ENCODE measurements around the gene FGR.
"Not testable (repeated sequence)": the region's sequence is repeated elsewhere in the genome, so short reads cannot be mapped to it uniquely, and the experiment has no call there.

Gene FGR

DNA sequence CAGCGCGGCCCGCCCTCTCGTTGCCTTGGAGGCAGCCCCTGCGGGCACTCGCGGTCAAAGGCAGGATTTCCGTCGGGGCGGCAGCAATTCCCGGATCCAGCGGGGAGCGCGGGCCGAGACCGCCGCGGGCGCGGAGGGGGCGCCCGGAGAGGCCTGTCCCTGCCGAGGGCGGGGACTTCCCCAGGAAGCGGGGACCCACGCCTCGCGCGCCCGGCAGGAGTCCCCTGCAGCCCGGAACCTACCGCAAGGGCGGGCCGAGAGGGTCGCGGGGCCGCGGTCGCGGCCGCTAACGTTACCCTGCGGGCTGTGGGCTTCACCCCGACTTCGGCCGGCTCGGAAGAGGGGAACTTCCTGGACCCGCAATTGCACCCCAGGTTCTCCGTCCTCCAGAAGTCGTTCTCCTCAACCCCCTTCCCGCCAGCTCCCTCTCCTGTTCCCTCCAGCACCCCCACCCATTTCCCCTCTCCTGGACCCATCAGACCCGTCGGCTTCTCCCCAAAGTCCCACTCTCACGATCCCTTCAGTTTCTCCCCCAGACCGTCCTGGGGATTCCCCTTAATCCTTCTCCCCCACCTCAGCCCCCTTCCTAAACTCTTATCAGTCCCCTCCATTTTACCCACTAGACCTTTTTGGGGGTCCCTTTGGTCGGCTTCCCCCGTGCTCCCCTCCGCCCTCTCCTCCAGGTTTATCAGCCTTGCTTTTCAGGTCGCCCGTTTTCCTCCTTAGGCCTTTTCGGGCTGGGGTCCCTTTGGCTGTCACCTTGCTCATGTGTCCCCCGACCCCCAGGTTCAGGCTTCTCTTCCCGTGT is 604 bp downstream of the FGR start:
- no peak for TF ChIP-seq ZNF274 (IDR thresholded peaks at IDR 0.05; ENCODE audit: low read depth, low read length)
- H3K4me3 ChIP-seq (ENCODE audit: low read length), result peak overlapping the region; percentile 54; the same call in 1 of the 2 replicates

DNA sequence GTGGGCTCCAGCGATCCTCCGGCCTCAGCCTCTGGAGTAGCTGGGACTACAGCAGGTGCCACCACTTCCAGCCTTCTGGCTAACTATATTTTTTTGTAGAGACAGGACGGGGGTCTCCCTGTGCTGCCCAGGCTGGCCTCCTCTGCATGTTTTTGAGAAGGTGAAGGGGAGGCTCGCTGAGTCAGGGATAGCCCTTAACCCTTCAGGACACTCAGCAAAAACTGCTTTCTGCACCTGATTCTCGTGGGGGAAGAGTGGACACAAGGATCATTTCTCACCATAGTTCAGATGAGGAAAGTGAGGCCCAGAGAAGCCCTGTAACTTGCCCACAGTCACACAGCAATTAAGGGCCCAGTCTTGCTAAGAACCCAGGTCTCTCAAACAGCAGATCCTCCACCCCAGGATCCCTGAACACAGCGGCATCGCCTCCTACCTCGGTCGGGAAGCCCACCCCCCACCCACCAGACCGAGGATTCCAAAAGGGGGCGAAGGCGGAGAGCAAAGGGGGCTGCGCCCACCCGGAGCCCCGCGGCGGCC is 1.3 kb downstream of the FGR start:
- no peak for TF ChIP-seq ZNF274 (IDR thresholded peaks at IDR 0.05; ENCODE audit: low read depth, low read length)
- H3K4me3 ChIP-seq (ENCODE audit: low read length), result peak overlapping the region; percentile 54; the same call in 1 of the 2 replicates

DNA sequence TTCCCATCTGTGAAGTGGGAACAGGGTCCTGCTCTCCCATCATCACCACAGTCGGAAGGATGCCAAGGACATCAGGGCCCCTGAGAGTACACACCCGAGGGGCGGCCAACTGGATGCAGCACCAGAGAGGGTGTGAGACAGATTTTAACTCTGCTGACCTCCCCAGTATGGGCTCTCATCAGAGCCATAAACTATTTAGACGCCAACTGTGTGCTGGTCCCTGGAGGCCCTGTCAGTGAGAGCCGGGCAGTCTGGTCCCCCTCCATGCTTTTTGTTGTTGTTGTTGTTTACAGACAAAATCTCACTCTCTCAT is 1.7 kb downstream of the FGR start:
- no peak for TF ChIP-seq ZNF274 (IDR thresholded peaks at IDR 0.05; ENCODE audit: low read depth, low read length)
- H3K4me3 ChIP-seq (ENCODE audit: low read length), result peak overlapping the region; percentile 54; the same call in 1 of the 2 replicates

DNA sequence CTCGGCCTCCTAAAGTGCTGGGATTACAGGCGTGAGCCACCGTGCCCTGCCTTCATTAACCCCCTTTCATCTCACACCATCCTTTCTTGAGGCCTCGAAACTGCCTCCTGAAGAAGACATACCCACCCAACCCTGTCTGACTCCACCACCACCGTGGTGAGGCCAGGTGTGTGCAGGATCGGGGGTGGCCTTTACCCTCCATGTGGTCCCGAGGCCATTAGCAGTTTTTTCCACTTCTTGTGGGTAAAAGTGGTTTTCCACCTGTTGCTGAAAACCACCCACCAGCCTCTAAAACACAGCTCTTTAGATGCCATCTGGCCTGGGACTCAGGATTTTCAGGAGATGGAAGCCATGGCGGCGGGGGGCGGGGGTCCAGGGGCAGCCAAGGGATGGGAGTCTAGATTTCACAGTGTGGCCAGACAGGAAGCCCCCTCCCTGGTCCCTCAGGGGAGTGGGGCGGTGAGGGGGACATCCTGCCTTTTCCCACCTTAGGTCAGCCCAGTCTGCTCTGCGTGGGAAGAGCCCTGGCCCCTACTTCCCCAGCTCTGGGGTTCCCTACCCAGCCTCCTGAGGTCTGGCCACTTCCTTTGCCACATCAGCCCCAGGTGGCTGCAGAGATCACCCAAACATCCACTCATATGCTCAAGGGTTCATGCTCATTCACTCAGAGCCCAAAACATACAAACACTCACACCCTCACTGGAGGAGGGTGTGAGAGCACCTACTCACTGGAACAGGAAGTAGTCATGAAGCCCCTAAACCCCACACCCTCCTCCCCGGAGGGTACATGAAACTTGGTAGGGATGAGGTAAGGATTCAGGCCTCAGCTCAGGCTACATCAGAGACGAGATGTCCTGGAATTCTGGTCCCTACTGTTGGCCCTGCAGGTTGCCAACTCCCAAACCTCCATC is 2.3 kb downstream of the FGR start:
- H3K4me3 ChIP-seq (ENCODE audit: low read length), result peak overlapping the region; percentile 6; the same call in 1 of the 2 replicates
- no peak for TF ChIP-seq ZNF274 (IDR thresholded peaks at IDR 0.05; ENCODE audit: low read depth, low read length)

DNA sequence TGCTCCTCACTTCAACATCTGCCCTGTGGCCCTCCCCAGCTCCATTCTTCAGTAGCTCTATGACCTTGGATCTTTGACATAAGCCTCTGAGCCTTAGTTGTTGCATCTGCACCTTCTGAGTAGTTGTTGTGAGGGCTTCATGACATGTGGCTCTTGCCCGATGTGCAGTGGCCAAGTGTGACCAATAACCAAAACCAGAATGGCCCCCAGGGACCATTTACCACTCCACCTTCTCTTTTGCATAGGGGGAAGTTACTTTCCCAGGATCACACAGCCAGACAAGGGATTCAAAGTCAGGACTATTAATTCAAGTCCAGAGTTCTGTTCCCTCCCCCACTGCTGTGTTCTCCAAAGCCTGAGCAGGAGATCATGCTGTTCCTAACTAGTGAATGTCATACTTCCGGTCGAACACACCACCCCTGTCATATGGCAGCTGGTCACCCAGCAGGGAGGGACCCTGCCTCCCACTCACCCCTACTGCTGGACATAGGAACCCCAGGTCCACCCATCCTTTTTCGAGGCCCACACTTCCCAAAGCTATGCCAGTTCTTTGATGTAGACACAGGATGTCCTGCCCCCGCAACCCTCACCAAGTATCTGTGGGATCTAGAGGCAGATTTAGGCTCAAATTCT is 4.0 kb downstream of the FGR start:
- TF ChIP-seq ZNF274 (IDR thresholded peaks at IDR 0.05; ENCODE audit: low read depth, low read length), result no peak
- peak overlapping the region; percentile 1; the same call in 1 of the 2 replicates for H3K4me3 ChIP-seq (ENCODE audit: low read length)

DNA sequence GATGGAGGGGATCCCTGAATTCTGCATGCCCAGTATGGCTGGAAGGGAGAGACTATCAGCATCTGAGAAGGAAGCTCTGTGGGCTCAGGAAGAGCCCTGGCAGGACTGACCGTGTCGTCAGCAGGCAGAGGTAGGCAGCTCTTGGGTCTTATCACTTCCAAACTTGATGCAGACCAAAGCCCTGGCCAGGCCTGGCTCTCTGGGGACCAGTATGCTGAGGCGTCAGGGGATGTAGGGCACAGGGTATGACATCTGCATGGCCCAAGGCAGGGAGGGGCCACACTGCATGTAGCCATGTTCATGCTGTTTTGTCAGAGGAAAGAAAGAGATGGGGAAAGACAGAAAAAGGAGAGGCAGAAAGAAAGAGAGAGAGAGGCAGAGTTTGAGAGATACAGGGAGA is 6.3 kb downstream of the FGR start:
- no peak overlapping the region for H3K4me3 ChIP-seq (ENCODE audit: low read length)
- TF ChIP-seq ZNF274 (IDR thresholded peaks at IDR 0.05; ENCODE audit: low read depth, low read length), result no peak

DNA sequence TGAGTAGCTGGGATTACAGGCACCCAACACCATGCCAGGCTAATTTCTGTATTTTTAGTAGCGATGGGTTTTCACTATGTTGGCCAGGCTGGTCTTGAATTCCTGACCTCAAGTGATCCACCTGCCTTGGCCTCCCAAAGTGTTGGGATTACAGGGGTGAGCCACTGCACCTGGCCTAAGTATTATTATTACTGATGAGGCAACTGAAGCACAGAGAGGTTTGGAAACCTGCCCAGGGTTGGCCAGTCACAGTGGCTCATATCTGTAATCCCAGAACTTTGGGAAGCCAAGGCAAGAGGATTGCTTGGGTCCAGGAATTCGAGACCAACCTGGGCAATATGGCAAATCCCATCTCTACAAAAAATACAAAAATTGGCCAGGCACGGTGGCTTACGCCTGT is 7.3 kb downstream of the FGR start:
- not testable (repeated sequence) for H3K4me3 ChIP-seq (ENCODE audit: low read length)

DNA sequence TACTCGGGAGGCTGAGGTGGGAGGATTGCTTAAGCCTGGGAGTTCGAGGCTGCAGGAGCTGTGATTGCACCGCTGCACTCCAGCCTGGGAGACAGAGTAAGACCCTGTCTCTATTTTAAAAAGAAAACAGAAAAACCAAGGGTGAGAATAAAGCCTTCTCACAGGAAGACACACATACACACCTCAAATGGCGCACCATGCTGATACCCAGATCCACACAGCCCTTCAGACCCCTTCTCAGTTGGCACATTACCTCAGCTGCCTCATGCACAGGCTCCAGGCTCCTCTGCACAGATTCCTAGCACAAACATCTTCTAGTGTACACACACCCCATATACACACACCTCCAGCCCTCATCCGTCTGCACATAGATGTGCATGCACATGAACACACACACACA is 7.9 kb downstream of the FGR start:
- no peak for TF ChIP-seq ZNF274 (IDR thresholded peaks at IDR 0.05; ENCODE audit: low read depth, low read length)
- no peak overlapping the region; the same call in 1 of the 2 replicates for H3K4me3 ChIP-seq (ENCODE audit: low read length)

DNA sequence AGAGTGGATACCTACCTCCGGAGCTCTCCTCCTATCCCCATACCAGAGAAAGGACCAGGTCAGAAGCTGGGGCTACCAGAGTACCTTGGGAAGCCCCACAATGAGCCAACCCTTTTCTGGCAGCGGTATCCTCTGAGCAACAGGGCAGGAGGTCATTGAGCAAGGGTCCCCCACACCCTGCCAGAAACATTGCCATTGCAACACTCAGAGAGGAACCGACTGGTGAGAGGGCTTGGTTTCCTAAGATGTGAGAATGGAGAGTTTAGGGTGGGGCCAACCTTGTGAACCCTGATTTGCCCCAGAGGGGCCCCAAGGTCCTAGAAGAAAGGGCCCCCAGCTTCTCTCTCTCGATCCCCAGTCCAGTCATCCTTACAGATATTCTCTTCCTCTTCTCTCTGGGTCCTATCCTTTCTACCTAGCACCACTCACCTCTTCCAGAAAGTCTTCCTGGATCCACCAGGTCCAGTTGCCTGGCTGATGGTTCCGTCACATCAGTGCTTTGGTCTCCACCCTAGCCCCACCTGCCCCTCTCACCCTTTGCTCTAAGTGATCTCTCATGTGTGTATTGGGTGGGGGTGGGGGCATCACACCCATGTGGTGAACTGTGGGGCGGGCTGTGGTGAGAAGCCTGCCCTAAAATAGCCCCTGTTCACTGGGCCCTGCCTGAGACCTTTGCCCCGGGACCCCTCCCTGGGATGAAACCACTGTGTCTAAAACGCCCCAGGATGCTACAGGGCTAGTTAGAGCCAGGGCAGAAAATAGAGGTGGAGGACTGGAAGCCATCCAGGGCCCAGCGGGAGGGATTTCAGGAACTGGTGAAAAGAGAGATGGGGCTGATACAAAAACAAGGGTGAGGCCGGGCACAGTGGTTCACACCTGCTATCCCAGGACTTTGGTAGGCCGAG is 8.7 kb downstream of the FGR start:
- no peak for TF ChIP-seq ZNF274 (IDR thresholded peaks at IDR 0.05; ENCODE audit: low read depth, low read length)
- peak overlapping the region; percentile 60; the same call in 1 of the 2 replicates for H3K4me3 ChIP-seq (ENCODE audit: low read length)

DNA sequence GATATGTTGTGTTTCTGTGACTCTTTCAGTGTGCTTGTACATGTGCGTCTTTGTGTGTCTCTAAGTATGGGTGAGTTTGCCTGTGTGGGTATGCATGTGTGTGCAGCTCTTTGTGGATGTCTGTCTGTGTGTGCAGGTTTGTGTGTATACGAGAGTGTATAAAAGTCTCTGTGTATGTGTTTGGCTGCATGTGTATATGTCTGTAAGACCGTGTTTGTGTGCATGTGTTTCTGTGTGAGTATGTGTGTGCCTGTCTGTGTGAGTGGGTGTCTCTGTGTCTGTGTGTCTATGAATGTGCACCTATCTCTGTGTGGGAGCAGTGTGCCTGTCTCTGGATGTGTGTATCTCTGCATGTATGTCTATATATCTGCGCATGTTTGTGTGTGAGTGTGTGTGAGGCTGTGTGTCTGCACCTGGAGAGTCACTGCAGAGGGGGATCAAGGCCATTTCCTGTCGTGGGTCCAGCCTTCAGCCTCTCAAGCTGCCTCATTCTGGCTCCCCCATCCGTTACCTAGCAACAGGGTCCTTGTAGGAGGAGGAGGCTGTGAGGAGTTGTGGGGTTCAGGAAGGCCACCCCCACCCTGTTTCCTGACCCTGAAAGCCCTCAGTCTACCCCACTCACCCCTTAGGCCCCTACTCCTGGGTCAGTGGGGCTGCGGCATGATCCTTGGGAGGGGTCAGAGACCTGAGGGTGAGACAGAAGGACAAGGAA is 10.4 kb downstream of the FGR start:
- peak overlapping the region; percentile 60; the same call in 1 of the 2 replicates for H3K4me3 ChIP-seq (ENCODE audit: low read length)
- TF ChIP-seq ZNF274 (IDR thresholded peaks at IDR 0.05; ENCODE audit: low read depth, low read length), result no peak

DNA sequence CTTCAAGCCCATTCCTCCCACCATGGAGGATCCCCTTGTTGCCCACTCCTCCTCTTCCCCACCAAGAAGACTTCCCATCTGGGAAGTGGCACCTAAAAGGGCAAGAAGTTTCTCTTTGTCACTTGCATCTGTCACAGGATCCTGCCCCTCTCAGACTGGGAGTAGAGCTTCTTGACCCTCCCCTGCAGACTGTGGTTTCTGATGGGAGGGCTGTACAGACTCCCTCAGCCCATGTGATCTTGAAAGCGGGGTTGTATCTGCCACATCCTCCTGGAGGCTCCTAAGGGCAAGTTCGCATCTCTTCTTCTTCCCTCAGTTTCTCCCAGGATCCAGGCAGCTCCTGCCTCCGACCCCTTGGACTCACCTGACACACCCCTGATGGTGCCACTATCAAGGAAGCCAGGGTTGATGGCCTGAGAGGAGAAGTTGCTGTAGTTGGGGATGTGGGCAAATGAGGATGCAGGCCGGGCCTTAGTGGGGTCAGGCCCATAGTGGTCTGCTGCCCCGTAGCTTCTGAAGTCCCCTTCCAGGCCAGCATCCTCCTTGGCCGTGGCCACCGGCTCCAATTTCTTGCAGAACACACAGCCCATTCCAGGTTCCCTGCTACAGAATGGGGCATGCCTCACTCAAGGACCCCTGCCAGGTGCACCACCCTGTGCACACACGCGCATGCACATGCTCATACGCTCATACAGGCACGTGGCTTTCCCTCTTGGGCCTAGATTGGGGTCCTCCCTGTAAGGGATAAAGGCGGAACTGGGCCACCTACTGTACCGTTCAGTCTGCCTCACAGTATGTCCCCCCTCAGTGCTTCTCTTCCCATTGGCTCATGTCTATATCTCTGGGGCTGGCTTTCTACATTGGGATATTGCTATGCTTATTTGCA is 11.4 kb downstream of the FGR start:
- no peak for TF ChIP-seq ZNF274 (IDR thresholded peaks at IDR 0.05; ENCODE audit: low read depth, low read length)
- peak overlapping the region; percentile 5; the same call in 1 of the 2 replicates for H3K4me3 ChIP-seq (ENCODE audit: low read length)

DNA sequence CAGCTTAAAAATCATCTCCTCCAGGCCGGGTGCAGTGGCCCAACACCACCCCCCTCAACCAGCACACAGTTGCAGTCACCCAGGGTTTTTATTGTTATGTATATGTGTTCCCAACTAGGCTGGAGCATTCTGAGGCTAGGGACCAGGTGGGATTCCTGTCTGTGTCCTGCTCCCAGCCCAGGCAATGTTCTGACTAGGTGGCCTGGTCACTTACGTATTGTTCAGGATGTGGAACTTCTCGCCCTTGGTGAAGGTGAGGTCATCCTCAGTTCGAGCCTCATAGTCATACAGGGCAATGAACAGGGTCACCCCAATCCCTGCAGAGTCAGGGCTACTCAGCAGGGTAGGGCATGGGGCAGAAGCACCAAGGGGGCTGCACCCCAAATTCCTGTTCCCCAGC is 12.2 kb downstream of the FGR start:
- no peak overlapping the region; the same call in 1 of the 2 replicates for H3K4me3 ChIP-seq (ENCODE audit: low read length)
- no peak for TF ChIP-seq ZNF274 (IDR thresholded peaks at IDR 0.05; ENCODE audit: low read depth, low read length)
